GM19463 (cell line): ENCODE results near the gene ERAL1.
"Not testable (repeated sequence)": the region's sequence is repeated elsewhere in the genome, so short reads cannot be mapped to it uniquely, and the experiment has no call there.

ENCODE experiments used
- ATAC-seq: cut with Tn5 transposase; IDR thresholded peaks from one replicate; pipeline ENCODE4 v1.9.1; 2021; ENCODE audit warnings: mild to moderate bottlenecking, moderate library complexity; ENCODE audit not compliant: unreplicated experiment

The ERAL1 gene

GRCh38 chr17:28854457-28855335 is at the start of gene ERAL1:
ERAL1 (plus strand) TSS chr17:28855016; CDS start chr17:28855035, 19 bp downstream.
- ATAC-seq, result peak; percentile 98

- ATAC-seq, result no peak
Measured at GRCh38 chr17:28807925-28808634, 46.7 kb upstream of the ERAL1 start.

GRCh38 chr17:28810437-28810836 is 44.4 kb upstream of the ERAL1 start:
- ATAC-seq, result no peak

GRCh38 chr17:28811651-28812090 is 43.1 kb upstream of the ERAL1 start:
- no peak for ATAC-seq

- ATAC-seq, result peak; percentile 99
Measured at GRCh38 chr17:28812091-28812747, 42.6 kb upstream of the ERAL1 start.

GRCh38 chr17:28812748-28813377 is 42.0 kb upstream of the ERAL1 start:
- no peak for ATAC-seq

- ATAC-seq, result no peak
Measured at GRCh38 chr17:28816540-28816939, 38.3 kb upstream of the ERAL1 start.

GRCh38 chr17:28818819-28819221 is 36.0 kb upstream of the ERAL1 start:
- no peak for ATAC-seq

GRCh38 chr17:28819582-28819981 is 35.2 kb upstream of the ERAL1 start:
- no peak for ATAC-seq

GRCh38 chr17:28827672-28828071 is 27.1 kb upstream of the ERAL1 start:
- ATAC-seq, result no peak

GRCh38 chr17:28828294-28829040 is 26.3 kb upstream of the ERAL1 start:
- ATAC-seq, result no peak

GRCh38 chr17:28834420-28834819 is 20.4 kb upstream of the ERAL1 start:
- ATAC-seq, result no peak

GRCh38 chr17:28836541-28836940 is 18.3 kb upstream of the ERAL1 start:
- not testable (repeated sequence) for ATAC-seq

- ATAC-seq, result no peak
Measured at GRCh38 chr17:28839221-28839620, 15.6 kb upstream of the ERAL1 start.

- no peak for ATAC-seq
Measured at GRCh38 chr17:28841901-28842281, 12.9 kb upstream of the ERAL1 start.

- ATAC-seq, result peak; percentile 87
Measured at GRCh38 chr17:28842282-28843012, 12.4 kb upstream of the ERAL1 start, which contains the start of gene FAM222B. FAM222B (minus strand) TSS chr17:28842790; CDS start chr17:28766667, 76,123 bp downstream.

GRCh38 chr17:28843816-28844148 is 11.0 kb upstream of the ERAL1 start:
- no peak for ATAC-seq

GRCh38 chr17:28846231-28846630 is 8.6 kb upstream of the ERAL1 start:
- no peak for ATAC-seq

GRCh38 chr17:28846699-28847098 is 8.1 kb upstream of the ERAL1 start:
- ATAC-seq, result not testable (repeated sequence)

GRCh38 chr17:28848667-28849066 is 6.1 kb upstream of the ERAL1 start:
- ATAC-seq, result not testable (repeated sequence)
